DLD1 (cell line): ENCODE measurements around the gene PRKCE.

ENCODE experiments used
- in situ Hi-C: cut with HindIII; loops from 2 replicates; pipeline ENCODE4 v1.10.0; 2017; ENCODE audit warnings: low sequenced_read_pairs

PRKCE gene

DNA sequence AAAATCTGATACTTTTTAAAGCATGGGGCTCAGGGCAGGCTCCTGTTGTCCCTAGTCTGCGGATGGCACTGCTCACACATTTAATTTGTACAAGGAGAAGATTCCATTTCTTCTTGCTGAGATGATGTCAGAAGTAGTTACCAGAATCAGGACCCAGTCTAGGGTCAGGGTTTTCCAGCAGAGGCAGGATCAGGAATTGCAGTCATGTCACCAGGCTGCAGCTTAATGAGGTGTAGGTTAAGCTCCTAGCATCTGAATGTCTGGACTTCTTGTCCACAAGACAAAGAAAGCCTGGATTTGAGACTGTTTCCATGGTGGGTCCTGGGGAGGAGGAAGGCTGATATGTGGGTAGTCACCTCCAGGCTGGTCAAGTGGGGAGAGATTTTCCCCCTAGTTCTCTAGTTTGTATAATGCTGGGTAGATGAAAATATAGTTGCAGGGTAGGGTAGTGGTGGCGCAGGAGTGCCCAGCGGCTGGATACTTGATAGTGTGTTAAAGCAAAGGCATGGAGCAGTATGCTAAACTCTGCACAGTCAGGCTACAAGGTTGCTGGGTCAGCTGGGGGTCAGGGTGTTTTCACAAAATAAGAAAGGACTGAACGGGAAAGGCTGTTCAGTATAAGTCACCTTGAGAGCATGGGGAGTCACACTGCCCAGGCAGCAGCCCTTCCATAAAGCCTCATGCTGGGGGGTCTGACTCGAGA, 148.4 kb downstream of the PRKCE start:
- in situ Hi-C loops: no loop called here

DNA sequence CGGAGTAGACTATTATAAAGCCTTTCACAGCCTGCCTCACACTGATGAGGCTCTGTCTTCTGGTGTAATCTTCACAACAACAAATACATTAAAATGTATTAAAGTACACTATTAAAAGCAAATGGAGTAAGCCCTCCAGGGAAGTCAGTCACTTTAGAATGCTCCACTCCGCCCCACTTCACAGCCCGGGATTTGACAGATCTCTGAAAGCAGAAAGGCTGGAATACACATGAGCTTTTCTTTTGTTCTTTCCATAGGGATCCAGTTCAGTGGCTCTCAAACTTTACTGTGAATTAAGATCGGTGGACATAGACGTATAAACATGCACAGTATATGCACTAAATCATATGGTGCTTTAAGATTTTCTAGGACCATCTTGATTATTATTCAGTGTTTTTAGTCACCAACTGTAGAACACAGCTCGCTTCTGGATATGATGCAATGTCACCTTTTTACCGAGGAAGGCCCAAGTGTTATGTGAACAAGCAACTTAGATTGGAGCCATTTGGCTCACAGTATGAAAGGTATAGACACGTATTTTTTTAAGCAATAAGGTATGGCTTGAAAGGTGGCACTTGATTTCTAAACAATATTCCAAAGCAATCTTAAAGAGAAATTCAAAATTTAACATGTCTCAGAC, 151.1 kb downstream of the PRKCE start:
- in situ Hi-C loops: no loop called here

DNA sequence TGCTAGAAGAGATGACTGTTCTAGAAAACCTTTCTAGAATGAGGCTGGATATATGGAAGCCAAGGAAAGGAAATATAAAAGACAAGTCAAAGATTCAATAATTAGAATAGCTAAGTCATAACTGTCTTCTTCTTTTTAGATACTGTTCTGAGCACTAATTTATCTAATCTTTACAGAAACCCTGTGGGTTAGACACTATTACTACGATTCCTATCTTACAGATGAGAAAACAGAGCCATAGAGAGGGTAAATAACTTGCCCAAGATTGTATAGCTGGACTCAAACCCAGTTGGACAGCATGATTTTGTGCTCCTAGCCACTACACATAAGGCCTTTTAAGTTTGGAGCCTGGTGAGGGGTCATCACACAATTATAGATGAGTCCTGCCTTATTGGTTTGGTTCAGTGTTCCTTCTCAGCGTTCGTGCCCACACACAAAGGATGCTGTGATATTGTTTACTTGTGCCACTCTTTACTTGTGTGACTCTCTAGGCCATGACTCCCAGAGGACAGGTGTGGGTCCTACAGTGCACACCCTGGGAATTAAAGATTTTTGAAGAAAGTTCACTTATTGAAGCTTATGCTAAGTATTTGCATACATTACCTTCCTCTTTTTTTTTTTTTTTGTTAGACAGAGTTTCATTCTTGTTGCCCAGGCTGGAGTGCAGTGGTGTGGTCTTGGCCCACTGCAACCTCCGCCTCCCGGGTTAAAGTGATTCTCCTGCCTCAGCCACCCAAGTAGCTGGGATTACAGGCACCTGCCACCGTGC, 153.7 kb downstream of the PRKCE start:
- in situ Hi-C loops: no loop called here

DNA sequence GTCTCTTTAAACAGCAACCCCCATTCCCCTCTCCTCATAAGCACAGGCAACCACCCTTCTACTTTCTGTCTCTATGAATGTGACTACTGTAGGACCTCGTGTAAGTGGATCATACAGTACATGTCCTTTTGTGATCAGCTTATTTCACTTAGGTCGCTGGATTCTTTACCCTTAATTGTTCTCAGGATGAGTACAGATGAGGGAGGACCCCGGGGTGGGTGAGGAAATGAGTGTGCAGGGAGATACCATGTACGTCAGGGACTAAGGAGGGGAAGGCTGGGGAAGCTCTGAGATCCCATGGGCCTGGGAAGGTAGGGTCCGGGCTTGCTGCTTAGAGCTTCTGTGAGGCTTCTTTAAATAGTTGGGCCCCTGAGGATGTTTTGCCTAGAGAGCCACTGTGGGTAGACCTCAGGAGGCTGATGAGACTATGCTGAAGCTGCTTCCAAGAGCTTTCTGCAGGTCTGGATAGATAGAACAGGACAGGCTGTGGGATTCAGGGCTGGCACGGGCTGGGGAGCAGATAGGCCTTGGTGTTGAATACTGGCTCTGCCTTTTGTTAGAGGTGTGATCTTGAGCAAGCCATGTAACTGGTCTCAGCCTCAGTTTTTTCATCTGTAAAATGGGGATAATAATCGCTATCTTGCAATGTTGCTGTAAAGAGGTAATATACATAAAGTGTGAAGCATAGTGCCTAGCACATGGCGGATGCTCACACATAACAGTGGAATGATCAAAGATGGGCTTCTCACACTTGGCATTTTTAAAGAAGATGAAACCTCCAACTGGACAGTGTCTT, 155.3 kb downstream of the PRKCE start:
- in situ Hi-C loops: no loop called here

DNA sequence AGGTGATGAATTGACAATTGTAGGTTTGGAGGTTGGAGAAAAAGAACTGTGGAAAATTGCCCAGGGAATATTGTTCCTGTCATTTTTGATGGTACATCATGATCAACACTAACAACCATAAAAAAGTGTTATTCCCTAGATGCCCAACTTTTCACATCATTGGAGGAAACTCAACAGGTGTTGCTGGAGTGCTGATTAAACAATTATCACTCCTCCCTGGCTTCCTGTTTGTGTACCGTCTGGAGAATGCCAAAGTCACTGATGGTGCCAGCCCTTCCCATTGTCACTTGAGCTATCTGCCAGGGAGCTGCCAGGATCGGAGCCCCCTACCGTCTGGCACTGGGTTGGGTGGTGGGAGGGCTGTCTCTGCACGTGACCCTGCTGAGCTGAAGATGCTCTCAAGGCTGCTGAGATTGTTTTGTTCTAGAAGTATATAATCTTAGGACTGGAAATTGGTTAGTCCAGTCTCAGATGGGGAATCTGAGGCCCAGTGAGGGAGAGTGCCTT, 156.9 kb downstream of the PRKCE start:
- in situ Hi-C loops: no loop called here

DNA sequence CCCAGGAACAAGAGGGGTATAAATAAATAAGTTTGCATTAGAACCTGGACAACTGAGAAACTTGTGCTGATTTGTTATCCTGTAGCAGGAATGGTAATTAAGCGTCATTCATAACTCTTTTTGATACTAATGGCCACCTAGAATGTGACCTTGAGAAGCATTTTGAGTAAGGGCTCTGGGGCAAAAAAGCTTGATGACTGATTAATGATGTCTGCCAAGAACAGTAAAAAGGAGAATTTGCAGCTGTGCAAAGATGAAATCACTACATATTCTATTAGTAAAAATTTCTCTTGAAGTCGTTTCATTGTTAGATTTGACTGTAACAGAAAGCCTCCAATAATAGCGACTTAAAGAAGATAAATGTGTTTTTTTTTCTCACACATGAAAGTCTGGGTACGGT, 157.7 kb downstream of the PRKCE start:
- in situ Hi-C loops: no loop called here

DNA sequence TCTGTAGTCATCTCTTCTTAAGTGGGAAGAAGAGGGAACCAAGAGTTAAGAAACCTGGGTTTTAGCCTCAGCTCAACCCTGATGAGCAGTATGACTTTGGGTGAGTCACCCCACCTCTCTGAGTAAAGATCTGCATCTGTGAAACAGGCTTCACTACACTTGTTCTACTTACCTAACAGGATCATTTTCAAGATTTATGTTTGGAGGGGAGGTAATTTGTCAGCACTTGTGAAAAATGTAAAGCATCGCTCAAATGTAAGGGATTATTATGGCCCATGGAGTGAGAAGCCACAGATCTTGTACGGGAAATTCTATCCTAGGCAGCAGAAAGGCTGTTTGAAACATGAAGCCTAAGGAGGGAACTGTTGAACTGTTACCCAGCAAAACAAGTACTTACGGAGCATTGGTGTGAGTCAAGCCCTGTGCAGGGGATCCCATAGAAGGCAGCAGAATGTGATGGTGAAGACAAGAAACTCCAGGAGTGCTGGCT, 160.6 kb downstream of the PRKCE start:
- in situ Hi-C loops: no loop called here

DNA sequence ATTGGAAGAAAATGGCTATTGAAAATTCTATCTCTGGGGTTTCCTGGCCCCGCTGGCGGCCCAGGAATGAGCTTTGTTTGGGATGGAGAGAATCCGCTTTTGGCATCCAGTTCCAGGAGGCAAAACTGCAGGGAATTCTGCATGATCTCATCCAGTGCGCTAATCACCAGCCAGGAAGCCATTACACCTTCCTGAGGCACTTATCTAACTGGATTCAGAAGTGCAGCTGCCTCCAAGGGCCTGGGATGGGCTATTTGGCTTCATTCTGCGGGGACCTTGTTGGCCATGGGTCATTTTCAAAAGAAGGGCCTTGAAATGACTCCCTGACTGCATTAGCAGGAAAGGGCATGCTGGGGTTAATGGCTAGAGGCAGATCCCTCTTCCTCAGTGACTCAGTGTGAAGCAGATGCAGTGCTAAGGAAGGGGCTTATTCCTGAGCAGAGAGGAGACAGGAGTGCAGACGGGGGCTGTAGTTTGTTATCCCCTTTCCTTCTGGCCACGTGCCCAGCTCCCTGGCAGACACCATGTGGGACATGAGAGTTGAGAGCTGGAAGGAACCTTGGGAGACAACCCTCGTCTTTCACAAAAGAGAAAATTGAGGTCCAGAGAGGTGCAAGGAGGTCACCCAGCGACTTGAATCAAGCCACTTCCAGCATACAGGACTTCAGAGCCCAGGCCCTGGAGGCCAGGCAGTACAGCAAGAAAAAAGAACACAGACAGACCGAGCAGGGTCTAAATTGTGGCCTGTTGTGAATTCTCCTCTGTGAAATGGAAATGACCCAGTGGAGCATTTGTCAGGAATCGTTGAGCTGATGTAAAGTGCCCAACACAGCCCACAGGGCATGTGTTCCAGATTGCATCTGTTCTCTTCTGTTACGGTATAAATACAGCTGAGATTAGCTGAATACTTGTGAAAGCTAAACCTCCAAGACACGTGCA, 161.8 kb downstream of the PRKCE start:
- in situ Hi-C loops: no loop called here

DNA sequence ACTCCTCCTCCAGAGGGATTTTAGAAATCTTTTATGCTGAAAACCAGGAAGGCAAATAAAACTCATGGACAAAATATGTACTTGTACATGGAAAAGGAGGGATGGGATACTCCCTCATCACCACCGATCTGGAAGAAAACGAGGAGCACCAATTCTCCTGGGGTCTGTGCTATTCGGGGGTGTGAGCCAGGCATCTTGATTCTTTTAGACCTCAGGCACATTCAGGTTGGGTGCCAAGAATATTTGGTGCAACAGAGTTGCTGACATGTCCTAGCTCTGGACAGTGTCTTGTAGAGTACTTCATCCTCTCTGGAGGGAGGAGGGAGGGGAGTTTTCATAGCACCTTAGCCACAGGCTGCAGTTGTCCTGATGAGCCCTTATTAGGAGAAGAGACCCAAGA, 163.0 kb downstream of the PRKCE start:
- in situ Hi-C loops: no loop called here

DNA sequence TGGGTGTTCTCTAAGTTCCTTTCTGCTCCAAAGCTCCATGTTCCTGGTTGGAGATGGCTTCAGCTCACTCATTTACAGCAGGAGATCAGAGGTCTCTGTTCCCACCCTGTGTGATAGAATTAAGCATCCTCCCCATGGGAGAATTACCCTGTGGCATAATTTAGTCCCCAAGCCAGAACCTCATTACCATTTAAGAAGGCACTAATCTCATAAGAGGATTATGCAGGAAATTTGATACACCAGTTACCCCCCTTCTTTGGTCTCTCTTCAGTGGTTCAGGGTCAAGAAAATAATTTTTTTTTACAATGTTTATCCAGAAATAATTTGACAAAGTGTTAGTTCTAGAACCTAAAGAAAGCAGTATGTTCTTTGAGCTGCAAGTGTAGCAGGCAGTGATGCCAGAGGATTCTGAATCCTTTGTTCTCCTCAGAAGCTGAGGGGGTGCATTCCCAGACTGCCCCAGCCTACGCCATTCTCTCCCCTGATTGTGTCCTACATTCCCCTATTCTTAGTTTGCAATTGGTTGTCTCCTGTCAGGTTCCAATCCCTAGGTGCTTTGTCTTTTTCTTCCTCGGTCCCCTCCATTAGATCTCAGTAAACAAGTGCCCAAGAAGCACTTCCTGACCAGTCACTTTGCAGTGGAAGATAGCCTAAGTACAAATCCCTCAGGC, 163.6 kb downstream of the PRKCE start:
- in situ Hi-C loops: no loop called here

DNA sequence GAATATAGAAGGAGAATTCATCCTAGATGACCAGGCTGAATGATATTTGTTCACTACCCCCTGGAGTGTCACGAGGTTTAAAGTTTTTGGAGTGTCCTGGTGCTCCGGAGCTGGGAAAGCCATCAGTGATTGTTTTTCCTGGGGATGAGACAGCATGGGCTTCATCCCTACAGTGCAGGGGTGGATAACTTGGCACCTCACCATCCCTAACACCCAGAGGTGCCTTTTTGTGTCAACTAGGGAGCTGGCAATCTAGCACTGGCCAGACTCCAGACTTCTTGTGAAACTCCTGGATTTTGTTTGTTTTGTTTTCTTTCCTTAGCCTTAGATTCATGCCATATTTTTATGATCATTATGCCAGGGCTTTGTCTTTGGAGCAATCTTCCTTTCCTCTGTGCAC, 164.8 kb downstream of the PRKCE start:
- in situ Hi-C loops: no loop called here

DNA sequence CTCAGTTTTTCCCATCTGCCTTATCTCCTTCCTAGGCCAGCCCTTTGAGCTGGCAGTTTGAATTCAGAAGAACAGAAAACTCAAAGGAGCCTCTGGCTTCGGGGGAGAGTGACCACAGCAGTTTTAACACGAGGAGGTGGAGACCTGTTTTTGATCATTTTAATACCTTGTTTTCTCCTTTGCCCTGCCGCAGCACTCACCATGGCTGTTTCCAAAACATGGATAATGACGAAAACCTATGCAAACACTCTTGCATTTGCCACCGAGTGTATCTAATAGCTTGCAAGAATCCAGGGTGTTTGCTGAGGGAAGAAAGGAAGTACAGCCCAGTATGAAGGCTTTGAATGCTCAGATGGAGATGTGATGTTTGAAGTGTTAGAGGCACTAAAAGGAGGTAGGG, 167.1 kb downstream of the PRKCE start:
- in situ Hi-C loops: no loop called here

DNA sequence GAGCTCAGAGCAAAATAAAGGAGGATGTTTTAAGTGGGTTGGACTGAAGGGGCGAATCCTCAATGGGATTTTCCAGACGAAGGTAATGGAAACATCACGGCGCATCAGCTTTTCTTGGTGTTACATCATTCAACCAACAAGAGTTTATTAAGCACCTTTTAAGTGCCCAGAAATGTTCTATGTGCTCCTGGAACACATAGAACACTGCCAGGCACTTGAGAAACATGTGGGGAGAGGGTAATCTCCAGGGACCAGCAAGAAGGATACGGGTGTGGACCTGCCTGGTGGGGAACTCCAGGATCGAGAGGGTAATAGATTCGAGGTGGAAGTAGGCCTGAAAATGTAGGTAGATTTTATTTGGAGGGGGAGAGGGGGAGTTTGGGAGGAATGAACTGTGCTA, 168.6 kb downstream of the PRKCE start:
- in situ Hi-C loops: no loop called here

DNA sequence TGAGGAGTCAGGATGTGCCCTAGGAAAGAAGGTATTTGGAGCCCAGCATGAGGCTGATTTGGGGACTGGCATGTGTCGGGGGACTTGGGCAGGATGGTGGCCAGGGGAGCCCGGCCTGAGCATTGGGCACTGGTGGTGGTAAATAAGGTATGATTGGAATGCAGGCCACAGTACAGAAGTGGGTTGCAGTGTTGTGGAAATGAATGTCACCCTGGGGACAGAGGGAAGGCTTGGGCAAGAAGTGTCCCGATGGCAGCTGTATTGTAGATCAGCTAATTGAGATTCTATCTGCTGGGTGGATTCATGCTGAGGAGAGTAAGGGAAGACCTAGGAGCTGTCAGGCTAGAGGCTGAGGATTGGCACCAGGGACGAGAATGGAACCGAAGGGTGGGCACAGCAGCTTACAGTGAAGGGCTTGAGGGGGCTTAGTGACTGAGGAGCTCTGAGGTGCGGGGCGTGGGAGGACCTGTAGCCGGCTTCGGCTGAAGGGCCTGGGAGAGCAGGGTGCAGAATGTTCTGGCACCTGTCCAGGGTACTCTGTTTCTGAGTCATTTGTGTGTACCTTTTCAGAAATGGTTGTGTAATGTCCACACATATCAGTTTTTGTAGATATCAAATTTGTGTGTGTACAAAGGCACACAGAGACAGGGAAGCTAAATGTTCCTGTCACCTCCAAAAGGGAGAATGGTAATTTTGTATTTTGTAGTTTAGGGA, 170.2 kb downstream of the PRKCE start:
- in situ Hi-C loops: no loop called here

DNA sequence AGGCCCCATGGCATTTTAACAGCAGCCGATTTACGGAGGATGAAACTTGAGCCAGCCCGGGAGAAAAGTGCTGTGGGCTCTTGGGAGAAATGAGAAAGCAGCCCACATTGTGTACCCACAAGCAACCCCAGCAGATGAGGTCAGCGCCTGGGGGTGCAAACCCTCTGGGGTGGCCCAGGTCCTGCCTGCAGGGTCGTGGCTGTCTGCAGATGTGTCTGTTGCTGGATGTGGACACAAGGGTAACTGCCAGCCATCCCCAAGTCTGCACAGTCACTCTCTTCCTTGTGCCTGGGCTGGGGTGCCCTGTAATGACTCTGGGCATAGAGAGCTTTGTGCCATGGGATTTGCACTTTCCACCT, 170.8 kb downstream of the PRKCE start:
- in situ Hi-C loops: no loop called here

DNA sequence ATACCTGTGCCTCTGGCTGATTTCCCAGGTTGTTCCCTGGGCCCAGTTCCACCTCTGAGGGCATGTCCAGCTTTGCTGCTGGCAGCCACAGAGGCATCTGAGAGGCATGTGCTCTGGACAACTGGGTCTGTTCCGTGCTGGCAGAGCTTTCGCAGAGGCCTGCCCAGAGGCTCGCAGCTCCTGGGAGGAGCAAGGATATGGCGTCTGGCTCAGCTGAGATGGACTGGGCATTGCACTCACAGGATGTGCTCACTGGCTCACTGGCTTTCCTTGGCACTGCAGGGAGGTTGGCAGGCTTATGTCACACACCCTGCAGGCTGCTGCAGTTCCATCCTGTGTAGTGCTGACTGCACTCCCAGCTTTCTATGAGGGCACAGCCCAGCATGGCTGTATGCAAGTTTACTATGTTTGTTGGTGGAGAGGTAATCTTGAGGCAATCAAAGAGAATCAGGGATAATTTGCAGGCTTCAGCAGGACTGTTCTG, 172.3 kb downstream of the PRKCE start:
- in situ Hi-C loops: no loop called here

DNA sequence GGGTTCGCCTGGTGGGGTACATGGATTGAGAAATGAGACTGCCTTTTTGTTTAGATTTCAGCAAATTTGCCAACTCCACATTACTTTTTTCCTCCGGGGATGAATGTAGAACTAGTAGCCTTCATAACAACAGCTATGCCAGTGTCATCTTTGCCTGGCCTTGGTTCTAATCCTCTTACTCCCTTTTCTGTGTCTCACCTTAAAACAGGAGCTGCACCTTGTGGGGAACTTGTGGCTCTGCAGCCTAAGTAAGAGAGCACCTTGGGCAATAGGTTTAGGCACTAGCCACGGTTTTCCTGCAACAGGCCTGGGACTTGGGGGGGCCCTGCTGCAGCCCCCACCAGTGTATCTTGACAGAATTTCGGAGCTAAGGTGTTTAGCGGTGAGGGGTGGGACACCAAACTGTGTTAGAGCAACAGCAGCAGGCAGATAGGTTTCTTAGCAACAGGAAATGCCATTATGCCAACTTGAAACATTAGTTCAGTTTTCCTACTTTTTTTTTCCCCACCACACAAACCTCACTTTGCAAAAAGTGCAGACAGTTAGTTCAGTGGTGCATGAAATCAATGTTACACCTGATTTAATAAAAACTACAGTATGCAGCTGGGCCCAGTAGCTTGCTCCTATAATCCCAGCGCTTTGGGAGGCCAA, 173.7 kb downstream of the PRKCE start:
- in situ Hi-C loops: no loop called here

DNA sequence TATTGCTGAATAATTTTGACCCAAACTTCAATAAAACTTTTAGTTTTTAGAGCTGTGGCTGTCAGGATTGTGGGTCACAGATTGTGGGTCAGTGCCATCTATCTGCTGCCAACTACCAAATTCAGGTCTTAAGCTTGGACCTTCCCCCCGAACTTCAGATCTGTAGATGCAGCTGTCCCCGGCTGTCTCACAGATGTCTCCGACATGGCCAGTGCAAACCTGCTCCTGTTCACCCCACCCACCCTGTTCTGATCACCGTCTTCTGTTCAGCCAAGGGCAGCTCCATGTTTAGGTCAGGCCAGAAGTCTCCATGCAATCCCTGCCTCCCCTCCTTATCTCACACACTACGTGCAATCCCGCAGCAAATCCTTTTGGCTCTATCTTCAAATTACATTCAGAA, 175.0 kb downstream of the PRKCE start:
- in situ Hi-C loops: no loop called here
